ENCODE data around the gene ASB8.

The ASB8 gene

GRCh38 chr12:48157018-48157888 lies at the start of gene ASB8:
Gene ASB8 (minus strand): TSS chr12:48157515. CDS start chr12:48153496, 4,019 bp downstream.
- DNase-seq (ENCODE audit: low read depth in 1 of 2, low spot score in 1 of 2) = peak; percentile 98

DNA sequence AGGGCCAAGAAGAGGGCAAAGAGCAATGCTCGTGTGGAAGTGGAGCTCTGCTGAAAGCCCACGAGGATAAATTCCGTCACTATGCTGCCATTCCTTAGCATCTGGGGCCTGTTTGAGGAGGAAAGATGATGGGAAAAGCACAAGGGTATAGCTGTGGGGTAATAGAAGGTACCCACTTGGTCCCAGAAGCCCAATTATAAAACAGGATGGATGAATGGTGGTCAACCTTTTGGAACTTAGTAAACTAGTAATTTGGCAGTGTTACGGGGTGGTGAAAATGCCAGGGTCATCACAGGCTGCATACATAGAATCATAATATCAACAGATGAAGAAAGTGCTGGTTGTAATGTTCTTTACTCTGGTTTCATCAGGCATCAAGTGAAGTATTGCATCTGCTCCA lies 45.9 kb upstream of the ASB8 start, which contains the start of gene OR10AD1:
Gene OR10AD1, minus strand, starts transcription at position 101 of the 400 bp plus-strand sequence. Its CDS starts 0 bp downstream, at position 101.
- no peak for DNase-seq (ENCODE audit: low read depth in 1 of 2, low spot score in 1 of 2)

- no peak for DNase-seq (ENCODE audit: low read depth in 1 of 2, low spot score in 1 of 2)
Observed at GRCh38 chr12:48202766-48203165, 45.5 kb upstream of the ASB8 start.

- no peak for DNase-seq (ENCODE audit: low read depth in 1 of 2, low spot score in 1 of 2)
Observed at GRCh38 chr12:48201516-48201915, 44.2 kb upstream of the ASB8 start.

GRCh38 chr12:48201091-48201490 lies 43.8 kb upstream of the ASB8 start:
- DNase-seq (ENCODE audit: low read depth in 1 of 2, low spot score in 1 of 2) = no peak

GRCh38 chr12:48199774-48200221 lies 42.5 kb upstream of the ASB8 start:
- DNase-seq (ENCODE audit: low read depth in 1 of 2, low spot score in 1 of 2) = no peak

GRCh38 chr12:48198985-48199384 lies 41.7 kb upstream of the ASB8 start:
- DNase-seq (ENCODE audit: low read depth in 1 of 2, low spot score in 1 of 2) = no peak

DNA sequence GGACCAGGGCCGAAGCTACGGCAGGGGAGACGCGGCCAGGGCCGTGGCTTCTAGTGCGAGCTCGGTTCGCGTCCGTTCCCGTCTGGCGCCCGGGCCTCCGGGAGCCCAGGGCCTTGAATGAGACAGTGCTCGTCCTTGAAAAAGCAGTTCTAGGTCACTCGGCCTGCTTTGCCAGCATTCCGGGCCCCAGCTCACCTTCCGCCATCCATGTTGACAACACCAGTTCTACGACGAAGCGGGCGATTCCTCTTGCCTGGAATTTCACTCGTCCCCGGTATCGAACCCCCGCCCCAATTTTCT lies 41.3 kb upstream of the ASB8 start:
- no peak for DNase-seq (ENCODE audit: low read depth in 1 of 2, low spot score in 1 of 2)

GRCh38 chr12:48197971-48198671 lies 40.8 kb upstream of the ASB8 start:
- peak; percentile 76 to 78 for DNase-seq (ENCODE audit: low read depth in 1 of 2, low spot score in 1 of 2)

- DNase-seq (ENCODE audit: low read depth in 1 of 2, low spot score in 1 of 2) = no peak
Observed at GRCh38 chr12:48197549-48197970, 40.2 kb upstream of the ASB8 start.

- no peak for DNase-seq (ENCODE audit: low read depth in 1 of 2, low spot score in 1 of 2)
Observed at GRCh38 chr12:48194799-48195201, 37.5 kb upstream of the ASB8 start.

- no peak for DNase-seq (ENCODE audit: low read depth in 1 of 2, low spot score in 1 of 2)
Observed at GRCh38 chr12:48193623-48194022, 36.3 kb upstream of the ASB8 start.

DNA sequence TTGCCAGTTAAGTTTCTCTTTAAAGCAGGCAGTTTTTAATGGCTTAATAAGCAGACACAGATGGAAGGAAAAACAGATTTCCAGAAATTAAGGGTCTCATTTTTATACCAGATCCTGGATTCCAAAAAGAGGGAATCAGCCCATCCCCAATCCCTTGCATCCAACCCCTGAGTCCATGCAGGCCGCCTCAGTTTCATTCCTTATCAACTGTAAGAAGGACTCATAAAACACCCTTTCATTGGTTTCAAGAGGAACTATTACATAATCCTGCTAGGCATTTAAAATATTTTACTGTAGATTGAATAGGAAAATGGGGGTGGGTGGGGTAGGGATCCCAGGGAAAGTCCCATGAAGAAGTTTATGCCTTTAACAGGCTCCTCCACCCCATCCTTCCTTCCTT lies 35.5 kb upstream of the ASB8 start:
- no peak for DNase-seq (ENCODE audit: low read depth in 1 of 2, low spot score in 1 of 2)

- DNase-seq (ENCODE audit: low read depth in 1 of 2, low spot score in 1 of 2) = no peak
Observed at GRCh38 chr12:48191096-48191495, 33.8 kb upstream of the ASB8 start.

- DNase-seq (ENCODE audit: low read depth in 1 of 2, low spot score in 1 of 2) = peak; percentile 44 to 47
Observed at GRCh38 chr12:48189331-48190125, 32.2 kb upstream of the ASB8 start.

GRCh38 chr12:48187916-48188695 lies 30.8 kb upstream of the ASB8 start:
- no peak for DNase-seq (ENCODE audit: low read depth in 1 of 2, low spot score in 1 of 2)

GRCh38 chr12:48185181-48185919 lies 28.0 kb upstream of the ASB8 start:
- no peak for DNase-seq (ENCODE audit: low read depth in 1 of 2, low spot score in 1 of 2)

DNA sequence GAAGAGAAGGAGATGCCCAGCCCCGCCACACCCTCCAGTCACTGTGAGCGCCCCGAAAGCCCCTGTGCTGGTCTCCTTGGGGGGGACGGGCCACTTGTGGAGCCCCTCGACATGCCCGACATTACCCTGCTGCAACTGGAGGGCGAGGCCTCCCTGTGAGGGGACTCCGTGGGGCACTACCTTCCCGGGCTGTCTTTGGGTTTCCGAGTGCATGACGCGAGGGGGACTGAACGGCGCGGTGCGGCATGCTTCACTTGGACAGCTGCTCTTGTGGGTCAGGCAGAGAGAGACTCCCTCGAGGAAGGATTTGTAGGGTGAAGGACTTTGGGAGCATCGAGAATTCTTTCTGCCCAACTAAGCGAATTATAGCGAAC lies 27.2 kb upstream of the ASB8 start:
- DNase-seq (ENCODE audit: low read depth in 1 of 2, low spot score in 1 of 2) = no peak

- DNase-seq (ENCODE audit: low read depth in 1 of 2, low spot score in 1 of 2) = peak in 1 of 2 donors; percentile 9
Observed at GRCh38 chr12:48183876-48184548, 26.7 kb upstream of the ASB8 start.

Measured in stimulated activated CD4-positive, alpha-beta T cell treated with anti-CD3 and anti-CD28 coated beads, Interleukin-15, amount 100 ng/mL, for 1 hour (primary cell).